IMR-90 (cell line): ENCODE measurements around the gene TTC28. TPM values are rescaled to one million over a fixed set of nuclear protein-coding genes. Genes with fewer than 3 reads are reported as not detected.

ENCODE experiments used
- ATAC-seq: fragments of 200-7000 bp; cut with Tn5 transposase; 2 replicates; pipeline ENCODE4 v1.9.1; 2020; ENCODE audit warnings: low read depth, mild to moderate bottlenecking, moderate library complexity
- BruUV-seq: library from RNA; stranded (reverse); fragments of 400-500 nt; replicated peaks from 2 replicates; lab custom pipeline; 2021; lab: Mats Ljungman, UMichigan
- CTCF ChIA-PET: fragments of 300-600 bp; formaldehyde crosslinking; extraction: SDS; loops from one replicate; lab custom pipeline; 2021; ENCODE audit warnings: antibody characterized with exemption; lab: Yijun Ruan, JAX
- POLR2A ChIA-PET: fragments of 300-600 bp; sonication (Branson Sonifier 250); formaldehyde crosslinking; loops from one replicate; lab custom pipeline; 2022; ENCODE audit warnings: antibody characterized with exemption; ENCODE audit not compliant: unreplicated experiment; lab: Charles Lee
- DNase-seq: peaks from one replicate; pipeline ENCODE4 v3.0.0; 2013
- H2AFZ ChIP-seq: replicated peaks from 2 replicates; pipeline ENCODE3; 2013; ENCODE audit warnings: low read length, mild to moderate bottlenecking; ENCODE audit not compliant: poor library complexity
- H2AK5ac ChIP-seq: 2 replicates; pipeline ENCODE4 v1.6.1; 2013; ENCODE audit warnings: low read depth, low read length, inconsistent platforms
- H2AK9ac ChIP-seq: replicated peaks from 2 replicates; pipeline ENCODE3; 2013; ENCODE audit warnings: mild to moderate bottlenecking, low read depth, low read length, moderate library complexity; ENCODE audit not compliant: poor library complexity
- H2BK120ac ChIP-seq: 2 replicates; pipeline ENCODE4 v1.6.1; 2013; ENCODE audit warnings: low read depth, low read length, inconsistent platforms
- H2BK15ac ChIP-seq: 3 replicates; pipeline ENCODE4 v1.6.1; 2013; ENCODE audit warnings: low read depth, low read length, inconsistent platforms
- H2BK20ac ChIP-seq: 2 replicates; pipeline ENCODE4 v1.6.1; 2013; ENCODE audit warnings: low read depth, mild to moderate bottlenecking, inconsistent platforms, low read length, moderate library complexity
- H2BK5ac ChIP-seq: 2 replicates; pipeline ENCODE4 v1.6.1; 2013; ENCODE audit warnings: mild to moderate bottlenecking, low read depth, low read length, inconsistent platforms; ENCODE audit not compliant: poor library complexity, severe bottlenecking
- H3K14ac ChIP-seq: replicated peaks from 2 replicates; pipeline ENCODE4 v1.6.1; 2013; ENCODE audit warnings: low read depth, low read length, inconsistent platforms
- H3K18ac ChIP-seq: 2 replicates; pipeline ENCODE4 v1.6.1; 2013; ENCODE audit warnings: low read depth, low read length, control low read depth
- H3K23ac ChIP-seq: 2 replicates; pipeline ENCODE4 v1.6.1; 2013; ENCODE audit warnings: low read depth, low read length, inconsistent platforms
- H3K27ac ChIP-seq: 2 replicates; pipeline ENCODE4 v1.5.1; 2013; ENCODE audit warnings: mild to moderate bottlenecking, control low read depth, low read length; ENCODE audit not compliant: insufficient read depth
- H3K27me3 ChIP-seq: 2 replicates; pipeline ENCODE4 v1.6.1; 2013; ENCODE audit warnings: low read length; ENCODE audit not compliant: control insufficient read depth, insufficient read depth
- H3K36me3 ChIP-seq: 2 replicates; pipeline ENCODE4 v1.6.1; 2013; ENCODE audit warnings: low read length, mixed read lengths; ENCODE audit not compliant: control insufficient read depth, insufficient read depth
- H3K4ac ChIP-seq: 2 replicates; pipeline ENCODE4 v1.6.1; 2013; ENCODE audit warnings: low read depth, low read length, inconsistent platforms
- H3K4me1 ChIP-seq: 2 replicates; pipeline ENCODE4 v1.6.1; 2013; ENCODE audit warnings: low read length, mixed read lengths; ENCODE audit not compliant: control insufficient read depth, insufficient read depth
- H3K4me2 ChIP-seq: 2 replicates; pipeline ENCODE4 v1.6.1; 2013; ENCODE audit warnings: low read depth, mild to moderate bottlenecking, control low read depth, low read length, moderate library complexity
- H3K4me3 ChIP-seq: 2 replicates; pipeline ENCODE4 v1.5.1; 2013; ENCODE audit warnings: low read depth, mild to moderate bottlenecking, control low read depth, low read length, moderate library complexity; ENCODE audit not compliant: insufficient read depth
- H3K56ac ChIP-seq: 2 replicates; pipeline ENCODE4 v1.6.1; 2013; ENCODE audit warnings: low read length, inconsistent platforms; ENCODE audit not compliant: insufficient read depth; ENCODE audit errors: extremely low read depth
- H3K79me1 ChIP-seq, 2 experiments: 2 replicates each; pipeline ENCODE4 v1.6.1; 2013; ENCODE audit warnings: low read length in 2 of 2, inconsistent platforms in 1 of 2, low read depth in 1 of 2
- H3K9ac ChIP-seq: 2 replicates; pipeline ENCODE4 v1.6.1; 2013; ENCODE audit warnings: low read depth, low read length, control low read depth
- H3K9me1 ChIP-seq: 2 replicates; pipeline ENCODE4 v1.6.1; 2013; ENCODE audit warnings: low read length, inconsistent platforms; ENCODE audit not compliant: insufficient read depth
- H3K9me3 ChIP-seq: 2 replicates; pipeline ENCODE4 v1.6.1; 2013; ENCODE audit warnings: low read length; ENCODE audit not compliant: control insufficient read depth, insufficient read depth
- H4K20me1 ChIP-seq: 2 replicates; pipeline ENCODE4 v1.6.1; 2013; ENCODE audit warnings: low read length, inconsistent platforms; ENCODE audit not compliant: insufficient read depth
- H4K5ac ChIP-seq: 2 replicates; pipeline ENCODE4 v1.6.1; 2013; ENCODE audit warnings: mild to moderate bottlenecking, low read depth, low read length, control low read depth
- H4K8ac ChIP-seq, 2 experiments: 2 replicates each; pipeline ENCODE4 v1.6.1; 2013; ENCODE audit warnings: low read depth in 2 of 2, low read length in 2 of 2, control low read depth in 1 of 2, inconsistent platforms in 1 of 2
- H4K91ac ChIP-seq: 2 replicates; pipeline ENCODE4 v1.6.1; 2013; ENCODE audit warnings: low read depth, low read length, inconsistent platforms; ENCODE audit not compliant: insufficient read depth
- BHLHE40 ChIP-seq: fragments of 150-350 bp; IDR thresholded peaks from 2 replicates; pipeline ENCODE4 v1.6.1; 2016; ENCODE audit warnings: mild to moderate bottlenecking, low read depth, low read length
- MAFK ChIP-seq: IDR thresholded peaks from 2 replicates; pipeline ENCODE4 v1.6.1; 2012; ENCODE audit warnings: low read depth, low read length, improper control_type of control experiment
- MAZ ChIP-seq: IDR thresholded peaks from 2 replicates; pipeline ENCODE4 v1.6.1; 2012; ENCODE audit warnings: low read depth, mild to moderate bottlenecking, low read length, improper control_type of control experiment, moderate library complexity, borderline replicate concordance
- MXI1 ChIP-seq: IDR thresholded peaks from 2 replicates; pipeline ENCODE4 v1.6.1; 2012; ENCODE audit warnings: low read depth, mild to moderate bottlenecking, low read length, moderate library complexity, borderline replicate concordance
- NFE2L2 ChIP-seq: fragments of 150-350 bp; IDR thresholded peaks from 2 replicates; pipeline ENCODE4 v1.6.1; 2016; ENCODE audit warnings: low read depth, mild to moderate bottlenecking, low read length
- RAD21 ChIP-seq: IDR thresholded peaks from 2 replicates; pipeline ENCODE4 v1.6.1; 2012; ENCODE audit warnings: low read length, improper control_type of control experiment
- RCOR1 ChIP-seq: IDR thresholded peaks from 2 replicates; pipeline ENCODE4 v1.6.1; 2012; ENCODE audit warnings: mild to moderate bottlenecking, low read length, improper control_type of control experiment; ENCODE audit not compliant: insufficient replicate concordance
- RFX5 ChIP-seq: IDR thresholded peaks from 2 replicates; pipeline ENCODE4 v1.8.0; 2012; ENCODE audit warnings: low read depth, mild to moderate bottlenecking, low read length, moderate library complexity
- WGBS, 2 experiments: methylation state at CpG; one replicate each; pipeline versions ENCODE4 v1.1.5 to v1.1.7; 2013; ENCODE audit warnings: missing lambda C conversion rate in 2 of 2; ENCODE audit not compliant: insufficient read length in 1 of 2; ENCODE audit errors: extremely low coverage in 2 of 2; 5-methylcytosine and 5-hydroxymethylcytosine counted together
- dilution Hi-C: fragments of 300-500 bp; cut with HindIII; formaldehyde crosslinking; loops from one replicate; pipeline ENCODE4 v1.14.3; 2018; ENCODE audit warnings: low sequenced_read_pairs; ENCODE audit not compliant: unreplicated experiment
- in situ Hi-C: fragments of 300-500 bp; cut with MboI; formaldehyde crosslinking; loops from 3 replicates; pipeline ENCODE4 v1.14.3; 2019; ENCODE audit warnings: low sequenced_read_pairs, inconsistent platforms, mixed read lengths
- intact Hi-C: fragments of 100-400 bp; cut with micrococcal nuclease; formaldehyde crosslinking; loops from 2 replicates; pipeline ENCODE4 v1.10.0; 2022
- polyA plus RNA-seq, 3 experiments: library from polyadenylated mRNA; depleted of rRNA; stranded (reverse); fragments of >200 nt; gene quantifications; 2 replicates each; pipeline ENCODE4 v1.2.3, GENCODE V29; 2012; ENCODE audit warnings: low replicate concordance in 1 of 3
- total RNA-seq: library from RNA; depleted of rRNA; stranded (reverse); fragments of >200 nt; gene quantifications from 2 replicates; pipeline ENCODE4 v1.2.3, GENCODE V29; 2012
- TF ChIP-seq, protein P1 (sequence below): fragments of 150-350 bp; IDR thresholded peaks from 2 replicates; pipeline ENCODE4 v1.6.1; 2017; ENCODE audit warnings: mild to moderate bottlenecking, antibody characterized with exemption, low read length, low read depth
- TF ChIP-seq, protein P2 (sequence below): fragments of 150-350 bp; IDR thresholded peaks from 2 replicates; pipeline ENCODE4 v1.6.1; 2016; ENCODE audit warnings: low read depth, mild to moderate bottlenecking, low read length, moderate library complexity, borderline replicate concordance

The TTC28 gene
- total and polyA plus RNA-seq, 2 of the 4 experiments (the other 2 are of a cell fraction): 5.6 to 13.3 TPM

DNA sequence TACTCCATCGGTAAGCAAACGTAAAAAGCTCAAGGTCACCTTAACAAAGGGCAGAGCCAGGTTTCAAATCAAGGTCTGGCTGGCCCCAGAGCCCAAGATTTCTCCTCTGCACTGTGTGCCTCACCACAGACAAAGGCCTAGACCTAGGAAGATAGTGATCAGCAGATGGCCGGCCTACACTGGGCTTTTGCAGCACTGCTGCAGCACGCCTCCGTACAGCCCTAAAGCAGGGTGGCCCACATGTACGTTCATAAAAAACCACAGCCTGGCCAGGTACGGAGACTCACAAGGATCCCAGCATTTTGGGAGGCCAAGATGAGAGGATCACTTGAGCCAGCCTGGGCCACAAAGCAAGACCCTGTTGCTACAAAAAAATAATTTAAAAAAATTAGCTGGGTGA, 654.3 kb downstream of the TTC28 start:
- H3K4ac ChIP-seq: no peak overlapping the region
- H2AK5ac ChIP-seq: no peak overlapping the region
- H2AK9ac ChIP-seq: no peak overlapping the region
- no peak overlapping the region for H2BK20ac ChIP-seq
- no peak overlapping the region for H3K9ac ChIP-seq
- H3K14ac ChIP-seq: no peak overlapping the region
- H2BK15ac ChIP-seq: no peak overlapping the region
- no peak overlapping the region for H4K91ac ChIP-seq
- H3K23ac ChIP-seq: no peak overlapping the region
- ChIA-PET POLR2A (no interaction called here), CTCF (no interaction called here)
- H4K20me1 ChIP-seq: peaks cover 7% of the 10 kb centered on the region
- H2BK120ac ChIP-seq: no peak overlapping the region
- no peaks in the 10 kb centered on the region for H3K9me3 ChIP-seq
- H4K5ac ChIP-seq: no peak overlapping the region
- H3K27me3 ChIP-seq: no peaks in the 10 kb centered on the region
- H3K4me1 ChIP-seq: peaks cover 20% of the 10 kb centered on the region
- H3K36me3 ChIP-seq: peaks cover 27% of the 10 kb centered on the region
- peaks cover 11% of the 10 kb centered on the region for H3K9me1 ChIP-seq
- BruUV-seq: no TSS peak
- in situ Hi-C loops (loop anchor here (10.0 kb wide), 2 partner anchors 569 to 799 kb away; no protein-coding TSS in a partner anchor), dilution Hi-C loops (no loop called here), intact Hi-C loops (no loop called here)
- TF ChIP-seq MXI1: no peak
- TF ChIP-seq, protein P1, sequence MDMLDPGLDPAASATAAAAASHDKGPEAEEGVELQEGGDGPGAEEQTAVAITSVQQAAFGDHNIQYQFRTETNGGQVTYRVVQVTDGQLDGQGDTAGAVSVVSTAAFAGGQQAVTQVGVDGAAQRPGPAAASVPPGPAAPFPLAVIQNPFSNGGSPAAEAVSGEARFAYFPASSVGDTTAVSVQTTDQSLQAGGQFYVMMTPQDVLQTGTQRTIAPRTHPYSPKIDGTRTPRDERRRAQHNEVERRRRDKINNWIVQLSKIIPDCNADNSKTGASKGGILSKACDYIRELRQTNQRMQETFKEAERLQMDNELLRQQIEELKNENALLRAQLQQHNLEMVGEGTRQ: no peak
- TF ChIP-seq NFE2L2: no peak
- TF ChIP-seq MAZ: no peak
- TF ChIP-seq BHLHE40: no peak
- TF ChIP-seq, protein P2, sequence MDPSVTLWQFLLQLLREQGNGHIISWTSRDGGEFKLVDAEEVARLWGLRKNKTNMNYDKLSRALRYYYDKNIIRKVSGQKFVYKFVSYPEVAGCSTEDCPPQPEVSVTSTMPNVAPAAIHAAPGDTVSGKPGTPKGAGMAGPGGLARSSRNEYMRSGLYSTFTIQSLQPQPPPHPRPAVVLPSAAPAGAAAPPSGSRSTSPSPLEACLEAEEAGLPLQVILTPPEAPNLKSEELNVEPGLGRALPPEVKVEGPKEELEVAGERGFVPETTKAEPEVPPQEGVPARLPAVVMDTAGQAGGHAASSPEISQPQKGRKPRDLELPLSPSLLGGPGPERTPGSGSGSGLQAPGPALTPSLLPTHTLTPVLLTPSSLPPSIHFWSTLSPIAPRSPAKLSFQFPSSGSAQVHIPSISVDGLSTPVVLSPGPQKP: no peak
- TF ChIP-seq RFX5: no peak
- no peak for TF ChIP-seq MAFK
- TF ChIP-seq RCOR1: no peak
- TF ChIP-seq RAD21: no peak
- H3K27ac ChIP-seq: no peak overlapping the region
- H3K56ac ChIP-seq: no peak overlapping the region
- no peak overlapping the region for H3K18ac ChIP-seq
- no peaks in the 10 kb centered on the region for H3K79me1 ChIP-seq
- no peak overlapping the region for H2BK5ac ChIP-seq
- ATAC-seq (no peak), DNase-seq (no peak)
- no CpG with 5 or more reads among the region's 7 CpGs for WGBS, 2 experiments
- no peak overlapping the region for H2AFZ ChIP-seq
- no peak overlapping the region for H3K4me3 ChIP-seq
- H3K4me2 ChIP-seq: no peak overlapping the region
- H4K8ac ChIP-seq: no peak overlapping the region
